H9 (cell line): ENCODE results near the gene IPO13. TPM values are rescaled to one million over a fixed set of nuclear protein-coding genes. Genes with fewer than 3 reads are reported as not detected.

ENCODE experiments used
- DNase-seq: peaks from one replicate; pipeline ENCODE4 v3.0.0-alpha.2; 2017
- H2AFZ ChIP-seq: one replicate; pipeline ENCODE4 v1.6.1; 2013; ENCODE audit warnings: mild to moderate bottlenecking, low read length, control low read depth, moderate library complexity
- H2AK5ac ChIP-seq: 2 replicates; pipeline ENCODE4 v1.6.1; 2013; ENCODE audit warnings: low read length, control low read depth, mixed read lengths; ENCODE audit not compliant: insufficient read length
- H2BK120ac ChIP-seq: one replicate; pipeline ENCODE4 v1.6.1; 2013; ENCODE audit warnings: low read depth, mild to moderate bottlenecking, low read length, control low read depth, inconsistent platforms; ENCODE audit not compliant: poor library complexity, severe bottlenecking
- H2BK12ac ChIP-seq: 2 replicates; pipeline ENCODE4 v1.6.1; 2013; ENCODE audit warnings: low read length, control low read depth, mixed read lengths, low read depth; ENCODE audit not compliant: insufficient read length
- H2BK15ac ChIP-seq: 2 replicates; pipeline ENCODE4 v1.6.1; 2013; ENCODE audit warnings: low read depth, low read length, control low read depth
- H2BK20ac ChIP-seq: one replicate; pipeline ENCODE4 v1.6.1; 2013; ENCODE audit warnings: low read depth, mild to moderate bottlenecking, low read length, control low read depth, inconsistent platforms; ENCODE audit not compliant: poor library complexity, severe bottlenecking
- H2BK5ac ChIP-seq: 2 replicates; pipeline ENCODE4 v1.6.1; 2013; ENCODE audit warnings: low read length, control low read depth, mixed read lengths; ENCODE audit not compliant: insufficient read length
- H3K14ac ChIP-seq: 2 replicates; pipeline ENCODE4 v1.6.1; 2013; ENCODE audit warnings: low read length, control low read depth; ENCODE audit not compliant: insufficient read depth
- H3K18ac ChIP-seq: 2 replicates; pipeline ENCODE4 v1.6.1; 2013; ENCODE audit warnings: low read depth, mild to moderate bottlenecking, mixed read lengths, low read length, control low read depth; ENCODE audit not compliant: insufficient read length
- H3K23ac ChIP-seq: 2 replicates; pipeline ENCODE4 v1.6.1; 2013; ENCODE audit warnings: low read length, control low read depth, mixed read lengths, low read depth; ENCODE audit not compliant: insufficient read length
- H3K23me2 ChIP-seq: 2 replicates; pipeline ENCODE4 v1.6.1; 2013; ENCODE audit warnings: low read depth, mild to moderate bottlenecking, mixed read lengths, low read length, control low read depth; ENCODE audit not compliant: insufficient read length, poor library complexity, severe bottlenecking
- H3K27ac ChIP-seq: 2 replicates; pipeline ENCODE4 v1.5.1; 2013; ENCODE audit warnings: low read length, control low read depth, mixed read lengths, low read depth; ENCODE audit not compliant: insufficient read length
- H3K27me3 ChIP-seq: 2 replicates; pipeline ENCODE4 v1.6.1; 2013; ENCODE audit warnings: low read length, control low read depth, inconsistent platforms; ENCODE audit not compliant: insufficient read depth
- H3K4ac ChIP-seq: 2 replicates; pipeline ENCODE4 v1.6.1; 2013; ENCODE audit warnings: low read depth, mild to moderate bottlenecking, control low read depth, inconsistent platforms, low read length, moderate library complexity
- H3K4me1 ChIP-seq: 2 replicates; pipeline ENCODE4 v1.6.1; 2013; ENCODE audit warnings: low read length, control low read depth, inconsistent platforms; ENCODE audit not compliant: insufficient read depth
- H3K4me2 ChIP-seq: 2 replicates; pipeline ENCODE4 v1.6.1; 2013; ENCODE audit warnings: low read length, control low read depth, mixed read lengths; ENCODE audit not compliant: insufficient read length, insufficient read depth
- H3K56ac ChIP-seq: 2 replicates; pipeline ENCODE4 v1.6.1; 2013; ENCODE audit warnings: low read depth, mild to moderate bottlenecking, mixed read lengths, low read length, control low read depth; ENCODE audit not compliant: insufficient read length
- H3K79me1 ChIP-seq: 2 replicates; pipeline ENCODE4 v1.6.1; 2013; ENCODE audit warnings: low read depth, mild to moderate bottlenecking, moderate library complexity, low read length, control low read depth, inconsistent platforms; ENCODE audit not compliant: insufficient read depth, poor library complexity, severe bottlenecking
- H3K79me2 ChIP-seq: 2 replicates; pipeline ENCODE4 v1.6.1; 2013; ENCODE audit warnings: low read length, control low read depth, inconsistent platforms; ENCODE audit not compliant: insufficient read depth
- H3K9ac ChIP-seq: 2 replicates; pipeline ENCODE4 v1.6.1; 2013; ENCODE audit warnings: low read length, control low read depth, mixed read lengths; ENCODE audit not compliant: insufficient read length; ENCODE audit errors: extremely low read depth
- H3K9me3 ChIP-seq: one replicate; pipeline ENCODE4 v1.6.1; 2013; ENCODE audit warnings: low read depth, low read length, inconsistent platforms; ENCODE audit not compliant: control insufficient read depth
- H3T11ph ChIP-seq: one replicate; pipeline ENCODE4 v1.6.1; 2013; ENCODE audit warnings: mild to moderate bottlenecking, low read length, control low read depth, inconsistent platforms
- H4K20me1 ChIP-seq: one replicate; pipeline ENCODE4 v1.6.1; 2013; ENCODE audit not compliant: control insufficient read depth, insufficient read length, insufficient read depth
- H4K5ac ChIP-seq: 2 replicates; pipeline ENCODE4 v1.6.1; 2013; ENCODE audit warnings: low read depth, mild to moderate bottlenecking, mixed read lengths, low read length, control low read depth; ENCODE audit not compliant: insufficient read length
- H4K8ac ChIP-seq: replicated peaks from 2 replicates; pipeline ENCODE4 v1.6.1; 2013; ENCODE audit warnings: low read length, control low read depth, mixed read lengths, low read depth; ENCODE audit not compliant: insufficient read length
- H4K91ac ChIP-seq: 2 replicates; pipeline ENCODE4 v1.6.1; 2013; ENCODE audit warnings: low read depth, mild to moderate bottlenecking, moderate library complexity, mixed read lengths, low read length, control low read depth; ENCODE audit not compliant: insufficient read length
- H3K27ac Mint-ChIP-seq, 3 experiments: 2 replicates in 2 of 3; 3 replicates in 1 of 3; pipeline ENCODE4 v1.8.0; 2020 to 2021; ENCODE audit warnings: mixed read lengths in 3 of 3, mild to moderate bottlenecking in 1 of 3, moderate library complexity in 1 of 3
- H3K27me3 Mint-ChIP-seq: 2 replicates; pipeline ENCODE4 v1.8.0; 2021; ENCODE audit warnings: low read depth, mild to moderate bottlenecking, moderate library complexity, mixed read lengths
- H3K36me3 Mint-ChIP-seq, 3 experiments: 2 replicates in 2 of 3; 3 replicates in 1 of 3; pipeline ENCODE4 v1.8.0; 2020 to 2021; ENCODE audit warnings: low read depth in 3 of 3, mixed read lengths in 3 of 3; ENCODE audit not compliant: insufficient read depth in 1 of 3
- H3K4me1 Mint-ChIP-seq, 2 experiments: 2 replicates each; pipeline ENCODE4 v1.8.0; 2020; ENCODE audit warnings: mixed read lengths in 2 of 2
- H3K4me3 Mint-ChIP-seq, 2 experiments: 2 replicates in 1 of 2; 3 replicates in 1 of 2; pipeline ENCODE4 v1.8.0; 2020 to 2021; ENCODE audit warnings: mild to moderate bottlenecking in 2 of 2, mixed read lengths in 2 of 2, moderate library complexity in 1 of 2
- H3K9me3 Mint-ChIP-seq, 2 experiments: 2 replicates in 1 of 2; 3 replicates in 1 of 2; pipeline ENCODE4 v1.8.0; 2020; ENCODE audit warnings: mild to moderate bottlenecking in 2 of 2, mixed read lengths in 2 of 2, moderate library complexity in 1 of 2
- CTCF ChIP-seq: fragments of 200-600 bp; sonication (generic); conservative IDR thresholded peaks from 3 replicates; pipeline ENCODE4 v1.8.0; 2021; ENCODE audit warnings: antibody characterized with exemption, mild to moderate bottlenecking
- WGBS: extraction: QIAGEN DNeasy Blood & Tissue Kit; methylation state at CpG from one replicate; pipeline ENCODE4 v1.1.7; 2013; ENCODE audit warnings: missing lambda C conversion rate, low lambda C conversion rate, mixed read lengths; ENCODE audit not compliant: insufficient read length; ENCODE audit errors: extremely low coverage; 5-methylcytosine and 5-hydroxymethylcytosine counted together
- total RNA-seq: library from RNA; stranded (reverse); gene quantifications from 2 replicates; pipeline ENCODE4 v1.2.1, GENCODE V29; 2021

IPO13 gene
- total RNA-seq, 1 experiment from 2014 or later: 24.5 TPM

- no peak for DNase-seq
- Mint-ChIP-seq H3K4me3 (no peak overlapping the region), H3K27ac (no peak overlapping the region), H3K27me3 (no peaks in the 10 kb centered on the region; the same call in 1 of the 2 replicates), H3K36me3 (peaks cover 10 to 40% (median 24%) of the 10 kb centered on the region in 3 experiments), H3K9me3 (no peaks in the 10 kb centered on the region), H3K4me1 (peaks cover 4 to 10% of the 10 kb centered on the region in 2 experiments; a peak in 3 of 4 replicates)
- Histone ChIP-seq H3K4me2 (no peak overlapping the region), H3K23me2 (no peaks in the 10 kb centered on the region), H3K79me2 (no peaks in the 10 kb centered on the region), H3K23ac (no peak overlapping the region), H3K79me1 (no peaks in the 10 kb centered on the region), H3T11ph (no peak overlapping the region), H4K91ac (no peak overlapping the region), H4K8ac (no peak overlapping the region), H3K9me3 (no peaks in the 10 kb centered on the region), H3K4me1 (no peaks in the 10 kb centered on the region), H3K18ac (no peak overlapping the region), H4K5ac (no peak overlapping the region), H2BK12ac (no peak overlapping the region), H2BK15ac (no peak overlapping the region), H4K20me1 (no peaks in the 10 kb centered on the region), H3K56ac (no peak overlapping the region), H3K14ac (no peak overlapping the region), H3K27ac (no peak overlapping the region), H2AK5ac (no peak overlapping the region), H3K9ac (no peak overlapping the region), H2BK5ac (no peak overlapping the region), H3K4ac (no peak overlapping the region), H2BK20ac (no peak overlapping the region), H2BK120ac (no peak overlapping the region), H3K27me3 (no peaks in the 10 kb centered on the region), H2AFZ (no peak overlapping the region)
- WGBS: no CpG with 5 or more reads among the region's 8 CpGs
- TF ChIP-seq CTCF: no peak
These were observed 52.7 kb downstream of the IPO13 start for GRCh38 chr1:43999455-43999854.
